MCF 10A (cell line): ENCODE measurements around the gene TTC27. TPM values are rescaled to one million over a fixed set of nuclear protein-coding genes. Genes with fewer than 3 reads are reported as not detected.
A peak's percentile ranks its signal among the peaks of the same experiment; 100 is the strongest.

ENCODE experiments used
- BruUV-seq: library from RNA; stranded (reverse); fragments of 400-500 nt; replicated peaks from 2 replicates; lab custom pipeline; 2021; lab: Mats Ljungman, UMichigan
- CTCF ChIA-PET: fragments of 300-600 bp; sonication (Branson Sonifier 250); formaldehyde crosslinking; extraction: SDS; loops from one replicate; lab custom pipeline; 2021; ENCODE audit warnings: antibody characterized with exemption, inconsistent platforms; lab: Yijun Ruan, JAX
- POLR2A ChIA-PET: fragments of 300-600, 350-650 bp; sonication (Branson Sonifier 250); formaldehyde crosslinking; extraction: SDS; loops from one replicate; lab custom pipeline; 2020; ENCODE audit warnings: antibody characterized with exemption, inconsistent platforms; lab: Yijun Ruan, JAX
- DNase-seq: peaks from one replicate; pipeline ENCODE4 v3.0.0-alpha.2; 2018; ENCODE audit not compliant: unreplicated experiment
- H3K27ac Mint-ChIP-seq: one replicate; pipeline ENCODE4 v1.8.0; 2022; ENCODE audit warnings: mild to moderate bottlenecking, low read depth, mixed read lengths; ENCODE audit not compliant: unreplicated experiment
- H3K27me3 Mint-ChIP-seq: one replicate; pipeline ENCODE4 v1.8.0; 2022; ENCODE audit warnings: mixed read lengths; ENCODE audit not compliant: insufficient read depth, unreplicated experiment
- H3K36me3 Mint-ChIP-seq: one replicate; pipeline ENCODE4 v1.8.0; 2022; ENCODE audit warnings: mild to moderate bottlenecking, moderate library complexity, mixed read lengths; ENCODE audit not compliant: insufficient read depth, unreplicated experiment
- H3K4me1 Mint-ChIP-seq: one replicate; pipeline ENCODE4 v1.8.0; 2022; ENCODE audit warnings: mixed read lengths; ENCODE audit not compliant: insufficient read depth, unreplicated experiment
- H3K4me3 Mint-ChIP-seq: one replicate; pipeline ENCODE4 v1.8.0; 2022; ENCODE audit warnings: mild to moderate bottlenecking, moderate library complexity, mixed read lengths; ENCODE audit not compliant: unreplicated experiment
- H3K9me3 Mint-ChIP-seq: one replicate; pipeline ENCODE4 v1.8.0; 2022; ENCODE audit warnings: mixed read lengths; ENCODE audit not compliant: unreplicated experiment
- CTCF ChIP-seq: fragments of 200-600 bp; IDR thresholded peaks from one replicate; pipeline ENCODE4 v1.8.0; 2022; ENCODE audit warnings: antibody characterized with exemption, mild to moderate bottlenecking; ENCODE audit not compliant: unreplicated experiment
- intact Hi-C: fragments of 100-400 bp; cut with micrococcal nuclease; formaldehyde crosslinking; loops from 2 replicates; pipeline ENCODE4 v1.14.1; 2022
- total RNA-seq: library from RNA; stranded (reverse); gene quantifications from 2 replicates; pipeline ENCODE4 v1.2.3, GENCODE V29; 2022

Gene TTC27
- total RNA-seq, 1 experiment from 2014 or later: 29.1 TPM

GRCh38 chr2:32666704-32667103 lies 38.9 kb downstream of the TTC27 start:
- Mint-ChIP-seq H3K27ac (no peak overlapping the region), H3K27me3 (no peaks in the 10 kb centered on the region), H3K4me1 (no peaks in the 10 kb centered on the region), H3K9me3 (no peaks in the 10 kb centered on the region), H3K4me3 (no peak overlapping the region), H3K36me3 (peaks cover 33% of the 10 kb centered on the region)
- no peak for TF ChIP-seq CTCF
- intact Hi-C loops: no loop called here
- no peak for DNase-seq
- POLR2A ChIA-PET: interaction anchor here (0.7 kb wide), 1 partner anchor 17 kb away, joined by 3 read pairs; no protein-coding TSS in a partner anchor
- no TSS peak for BruUV-seq
- CTCF ChIA-PET: interaction anchor here (0.7 kb wide), 1 partner anchor 122 kb away, joined by 3 read pairs; no protein-coding TSS in a partner anchor

- CTCF ChIA-PET: interaction anchor here (0.7 kb wide), 1 partner anchor 68 kb away, joined by 3 read pairs; no protein-coding TSS in a partner anchor
- BruUV-seq: no TSS peak
Measured at GRCh38 chr2:32668254-32668653, 40.4 kb downstream of the TTC27 start.

DNA sequence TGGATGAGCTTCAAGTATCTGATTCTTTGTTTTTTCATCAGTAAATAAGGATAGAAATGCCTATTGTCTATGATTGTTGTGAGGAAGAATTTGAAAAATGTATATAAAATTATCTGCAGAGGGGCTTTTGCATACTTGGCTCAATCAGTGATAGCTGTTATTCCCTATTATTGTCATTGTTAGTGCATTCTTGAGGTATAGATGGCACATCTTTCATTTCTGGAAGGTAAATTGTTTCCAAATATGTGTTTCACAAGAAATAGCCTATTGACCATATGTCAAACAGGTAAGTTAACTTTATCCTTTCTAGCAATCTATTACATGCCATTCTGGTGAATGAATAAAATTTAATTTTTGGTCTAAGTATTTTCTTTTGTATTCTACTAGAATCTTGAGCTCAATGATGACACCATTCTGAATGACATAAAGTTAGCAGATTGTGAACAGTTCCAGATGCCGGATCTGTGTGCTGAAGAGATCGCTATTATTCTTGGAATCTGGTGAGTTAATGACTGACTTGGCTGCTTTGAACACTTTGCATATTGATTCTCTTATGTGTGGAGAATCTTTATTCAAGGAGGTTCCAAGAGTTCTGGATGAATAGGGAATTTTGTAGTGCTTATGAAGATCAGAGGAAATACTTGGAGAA lies 44.2 kb downstream of the TTC27 start:
- intact Hi-C loops: no loop called here
- ChIA-PET CTCF (interaction anchor here (0.7 kb wide), 1 partner anchor 100 kb away, joined by 3 read pairs; no protein-coding TSS in a partner anchor), POLR2A (interaction anchor here (0.6 to 0.8 kb wide), 3 partner anchors 17 to 153 kb away, joined by 3 read pairs; no protein-coding TSS in a partner anchor)
- no peaks in the 10 kb centered on the region for H3K4me1 Mint-ChIP-seq
- peaks cover 59% of the 10 kb centered on the region for H3K36me3 Mint-ChIP-seq
- H3K9me3 Mint-ChIP-seq: no peaks in the 10 kb centered on the region
- TF ChIP-seq CTCF: no peak
- DNase-seq: no peak
- no TSS peak for BruUV-seq
- H3K27me3 Mint-ChIP-seq: no peaks in the 10 kb centered on the region
- H3K27ac Mint-ChIP-seq: no peak overlapping the region
- no peak overlapping the region for H3K4me3 Mint-ChIP-seq

More at GRCh38 chr2:32668254-32668653, 40.4 kb downstream of the TTC27 start:
- DNase-seq: no peak
- Mint-ChIP-seq H3K4me3 (no peak overlapping the region), H3K9me3 (no peaks in the 10 kb centered on the region), H3K4me1 (no peaks in the 10 kb centered on the region), H3K27ac (no peak overlapping the region), H3K36me3 (peaks cover 42% of the 10 kb centered on the region), H3K27me3 (no peaks in the 10 kb centered on the region)
- no peak for TF ChIP-seq CTCF
- intact Hi-C loops: no loop called here
- POLR2A ChIA-PET: no interaction called here

DNA sequence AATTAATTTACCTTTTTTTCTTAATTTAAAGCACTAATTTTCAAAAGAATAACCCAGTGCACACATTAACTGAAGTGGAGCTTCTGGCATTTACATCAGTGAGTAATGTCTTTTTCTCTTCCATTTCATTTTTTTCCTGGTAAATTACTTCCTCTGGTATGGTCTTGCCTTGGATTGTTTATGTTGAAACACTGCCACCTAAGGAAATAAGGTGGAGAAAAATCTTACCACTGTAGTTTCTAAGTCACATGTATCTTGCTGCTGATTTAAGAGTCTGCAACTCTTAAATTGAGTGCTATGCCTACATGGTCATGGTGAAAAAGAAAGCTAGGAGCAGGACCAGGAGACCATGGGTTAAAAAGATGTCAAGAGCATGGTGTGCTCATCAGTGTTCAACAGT lies 51.0 kb downstream of the TTC27 start:
- Mint-ChIP-seq H3K27me3 (no peaks in the 10 kb centered on the region), H3K4me3 (no peak overlapping the region), H3K9me3 (no peaks in the 10 kb centered on the region), H3K36me3 (peaks cover 32% of the 10 kb centered on the region), H3K27ac (no peak overlapping the region), H3K4me1 (no peaks in the 10 kb centered on the region)
- DNase-seq: peak; percentile 9
- ChIA-PET CTCF (interaction anchor here (0.6 to 0.7 kb wide), 2 partner anchors 27 to 148 kb away, joined by 3 to 4 read pairs; no protein-coding TSS in a partner anchor), POLR2A (interaction anchor here (0.7 to 1.9 kb wide), 2 partner anchors 25 to 40 kb away, joined by 5 to 6 read pairs; no protein-coding TSS in a partner anchor)
- no TSS peak for BruUV-seq
- intact Hi-C loops: no loop called here
- TF ChIP-seq CTCF: no peak
